HEK293 (cell line): ENCODE results near the gene DAP.

ENCODE experiments used
- ZNF133 ChIP-seq: fragments of 450-650 bp; formaldehyde crosslinking; IDR thresholded peaks from 2 replicates; pipeline ENCODE4 v1.5.1; 2016; ENCODE audit warnings: missing biosample characterization, missing genetic modification characterization
- ZNF792 ChIP-seq: fragments of 450-650 bp; formaldehyde crosslinking; IDR thresholded peaks from 2 replicates; pipeline ENCODE4 v1.5.1; 2016; ENCODE audit warnings: missing biosample characterization, missing genetic modification characterization

GRCh38 chr5:10741661-10742060 lies 19.4 kb downstream of the DAP start:
- no peak for TF ChIP-seq ZNF792 (tag by site-specific recombination)
- no peak for TF ChIP-seq ZNF133 (tag by site-specific recombination)
